ENCODE results near the gene HLA-DPB1.

The HLA-DPB1 gene

DNA sequence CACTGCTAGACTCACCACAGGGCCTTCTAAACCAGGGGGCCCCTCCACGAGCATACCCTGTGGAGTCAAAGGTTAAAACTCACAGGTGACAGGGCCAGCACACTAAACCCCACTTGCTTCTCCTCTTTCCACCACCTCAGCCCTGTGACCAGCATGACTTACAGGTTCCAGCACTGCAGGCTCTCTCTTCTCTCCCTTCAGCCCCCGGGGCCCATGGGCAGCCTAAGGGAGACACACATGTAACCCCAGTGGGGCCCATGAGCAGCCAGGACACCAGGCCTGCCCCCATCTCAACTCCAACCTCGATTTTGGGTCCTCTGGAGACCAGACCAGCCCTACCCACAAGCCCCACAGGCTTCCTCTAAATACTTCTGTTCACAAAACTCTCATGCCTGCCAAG, 28.0 kb downstream of the HLA-DPB1 start:
- DNase-seq (ENCODE audit: low read depth in 2 of 2) = no peak

DNA sequence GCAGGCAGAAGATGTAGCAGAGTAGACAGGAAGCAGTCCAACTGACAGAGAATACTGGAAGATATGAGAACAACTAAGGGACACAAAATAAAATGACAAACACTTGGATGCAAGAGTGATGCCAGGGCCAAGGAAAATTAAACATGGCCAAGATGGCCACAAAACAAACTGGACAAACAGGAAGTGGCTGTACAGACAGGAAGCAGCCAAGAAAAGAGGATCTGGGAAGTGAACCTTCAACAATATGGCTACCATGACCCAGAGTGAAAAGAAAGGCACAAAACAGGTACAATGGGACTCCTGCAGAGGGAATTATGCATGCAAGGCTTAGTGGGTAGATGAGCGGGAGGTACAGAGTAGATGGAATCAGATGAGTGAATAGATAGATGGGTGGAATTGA, 29.1 kb downstream of the HLA-DPB1 start:
- DNase-seq (ENCODE audit: low read depth in 2 of 2) = no peak

DNA sequence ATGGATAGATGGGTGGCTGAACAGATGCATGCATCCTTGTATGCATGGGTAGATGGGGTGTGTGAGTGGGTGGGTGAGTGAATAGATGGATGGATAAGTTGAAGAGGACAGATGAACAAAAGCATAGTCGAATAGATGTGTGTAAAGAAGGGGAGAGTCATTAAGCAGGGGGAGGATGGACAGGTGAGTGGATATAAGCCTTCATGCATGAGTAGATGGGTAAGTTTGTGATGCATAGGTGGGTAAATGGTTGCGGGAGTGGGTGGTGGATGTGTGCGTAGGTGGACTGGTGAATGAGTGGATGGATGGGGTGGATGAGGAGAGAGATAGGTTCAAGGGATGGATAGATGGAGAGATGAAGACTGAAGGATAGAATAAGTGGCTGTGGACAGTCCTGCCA, 29.6 kb downstream of the HLA-DPB1 start:
- no peak for DNase-seq (ENCODE audit: low read depth in 2 of 2)

DNA sequence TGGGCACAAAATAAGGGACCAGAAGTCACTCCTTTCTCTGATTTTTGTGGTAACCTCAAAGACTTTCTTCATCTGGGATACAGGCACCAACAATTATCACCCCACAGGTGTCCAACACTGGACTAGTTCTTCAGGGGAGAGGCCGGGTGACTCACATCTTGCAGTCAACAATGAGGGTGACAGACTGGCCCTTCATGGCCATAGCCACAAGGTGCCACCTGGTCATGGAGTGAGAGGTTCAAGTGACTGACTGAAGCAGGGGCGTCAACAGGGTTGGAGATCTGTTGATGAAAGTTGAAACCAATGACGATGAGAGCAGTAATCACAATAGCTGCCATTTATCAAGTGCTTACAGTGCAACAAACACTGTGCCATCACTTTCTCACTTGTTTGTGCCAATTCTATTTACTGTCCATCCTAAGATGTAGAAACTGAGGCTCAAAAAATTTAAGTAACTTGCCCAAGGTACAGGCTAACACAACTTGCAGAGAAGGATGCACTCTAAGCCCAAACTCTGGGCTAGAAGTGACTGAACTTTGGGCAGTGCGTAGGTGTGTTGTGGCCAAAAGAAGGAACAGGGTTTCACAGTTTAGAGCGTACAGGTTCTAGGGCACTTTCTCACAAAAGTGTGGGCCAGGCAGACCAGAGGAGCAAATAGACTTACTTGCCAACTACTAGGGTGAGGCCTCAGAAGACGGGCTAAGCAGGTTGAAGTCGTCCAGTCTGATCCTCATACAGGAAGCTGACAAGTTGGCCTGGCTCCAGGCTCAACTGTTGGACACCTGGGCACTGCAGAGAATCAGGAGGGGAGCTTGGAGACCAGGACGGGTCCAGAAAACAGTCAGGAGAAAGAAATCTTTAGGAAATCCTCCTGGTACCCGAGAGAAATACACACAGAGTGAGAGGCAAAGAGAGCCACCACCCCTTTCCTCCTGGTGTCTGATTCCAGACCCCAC, 30.4 kb downstream of the HLA-DPB1 start:
- DNase-seq (ENCODE audit: low read depth in 2 of 2) = no peak

DNA sequence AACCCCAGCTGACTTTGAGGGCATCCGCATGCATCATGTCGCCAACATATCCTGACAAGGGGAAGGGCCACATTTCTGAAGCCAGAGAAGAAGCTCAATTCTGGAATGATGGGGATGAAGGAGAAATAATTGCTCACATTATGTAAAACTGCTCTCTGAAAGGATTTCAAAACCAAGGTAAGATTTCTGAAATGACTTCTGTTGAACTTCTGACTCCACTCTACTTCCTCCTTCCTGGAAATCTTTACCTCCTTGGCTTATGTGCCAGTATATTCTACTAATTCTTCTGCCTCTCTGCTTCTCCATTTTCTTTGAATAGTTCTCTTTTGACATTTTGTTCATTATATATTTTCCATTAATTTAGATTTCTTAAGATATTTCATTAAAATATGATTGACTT, 31.9 kb downstream of the HLA-DPB1 start:
- no peak for DNase-seq (ENCODE audit: low read depth in 2 of 2)

DNA sequence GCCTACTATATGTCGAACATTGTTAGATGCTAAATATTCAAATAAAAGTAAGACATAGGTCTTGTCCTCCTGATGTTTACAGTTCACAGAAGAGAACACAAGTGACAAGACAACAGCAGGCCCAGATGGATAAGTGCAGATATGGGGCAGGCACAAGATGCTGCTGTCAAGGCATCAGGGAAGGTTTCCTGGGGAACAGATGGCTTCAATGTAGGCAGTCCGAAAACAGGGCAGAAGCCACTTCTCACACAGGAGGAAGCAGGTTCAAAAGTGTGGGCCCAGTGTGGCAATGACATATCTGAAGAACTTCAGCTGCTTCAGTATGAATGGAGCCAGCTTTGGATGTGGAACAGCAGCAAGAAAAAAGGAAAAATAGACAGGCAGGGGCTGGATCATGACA, 32.5 kb downstream of the HLA-DPB1 start:
- no peak for DNase-seq (ENCODE audit: low read depth in 2 of 2)

DNA sequence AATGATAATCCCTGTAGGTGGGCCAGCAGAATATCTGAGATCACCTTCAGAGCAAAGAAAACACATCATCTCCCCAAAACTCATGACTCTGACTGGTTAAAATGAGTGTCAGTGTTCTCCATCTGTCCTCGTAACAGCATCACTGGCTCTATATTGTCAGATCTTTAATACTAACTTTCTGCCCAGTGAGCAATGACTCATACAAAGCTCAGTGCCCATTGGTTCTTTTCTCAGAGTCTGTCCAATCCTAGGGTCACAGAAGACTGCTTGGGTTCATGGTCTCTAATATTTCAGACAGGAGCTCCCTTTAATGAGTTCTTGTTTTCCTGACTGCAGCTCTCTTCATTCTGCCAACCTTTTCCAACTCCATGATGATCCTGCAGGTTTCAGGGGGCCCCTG, 36.4 kb downstream of the HLA-DPB1 start:
- DNase-seq (ENCODE audit: low read depth in 2 of 2) = no peak

DNA sequence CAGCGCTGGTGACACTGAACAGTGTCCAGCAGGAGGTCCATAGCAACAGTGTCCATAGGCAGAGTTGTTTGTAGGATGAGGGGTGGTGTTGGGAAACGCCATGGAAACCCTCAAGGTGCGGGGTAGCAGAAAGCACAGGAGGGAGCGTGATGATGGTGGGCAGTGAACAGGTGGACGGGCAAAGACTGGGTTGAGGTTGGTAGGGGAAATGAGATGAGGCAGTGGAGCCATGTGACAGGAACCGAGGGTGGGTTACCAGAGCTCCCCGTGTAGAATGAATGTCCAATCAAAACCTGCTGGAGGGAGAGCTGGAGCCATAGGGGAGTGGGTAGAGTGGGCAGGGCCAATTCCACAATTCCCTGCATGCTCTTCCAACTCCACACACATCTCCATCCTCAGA, 38.0 kb downstream of the HLA-DPB1 start:
- DNase-seq (ENCODE audit: low read depth in 2 of 2) = no peak

DNA sequence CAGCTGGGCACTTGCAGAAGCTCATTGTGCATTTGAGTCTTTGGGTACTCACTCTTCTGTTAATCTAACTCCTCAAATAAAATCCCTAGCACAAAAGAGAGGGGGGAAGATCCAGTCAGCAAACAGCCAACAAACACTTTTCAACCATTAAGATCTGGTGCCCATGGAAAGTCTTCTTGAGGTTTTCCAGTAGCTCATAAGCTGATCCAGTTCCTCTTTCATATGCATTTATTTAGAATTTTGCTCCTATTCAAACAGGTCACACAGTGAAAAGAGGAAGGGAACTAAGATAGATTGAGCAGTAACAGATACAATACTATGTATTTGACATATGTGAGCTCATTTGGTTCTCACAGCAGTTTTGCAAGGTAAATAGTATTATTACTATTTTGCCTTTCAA, 38.6 kb downstream of the HLA-DPB1 start:
- DNase-seq (ENCODE audit: low read depth in 2 of 2) = no peak

DNA sequence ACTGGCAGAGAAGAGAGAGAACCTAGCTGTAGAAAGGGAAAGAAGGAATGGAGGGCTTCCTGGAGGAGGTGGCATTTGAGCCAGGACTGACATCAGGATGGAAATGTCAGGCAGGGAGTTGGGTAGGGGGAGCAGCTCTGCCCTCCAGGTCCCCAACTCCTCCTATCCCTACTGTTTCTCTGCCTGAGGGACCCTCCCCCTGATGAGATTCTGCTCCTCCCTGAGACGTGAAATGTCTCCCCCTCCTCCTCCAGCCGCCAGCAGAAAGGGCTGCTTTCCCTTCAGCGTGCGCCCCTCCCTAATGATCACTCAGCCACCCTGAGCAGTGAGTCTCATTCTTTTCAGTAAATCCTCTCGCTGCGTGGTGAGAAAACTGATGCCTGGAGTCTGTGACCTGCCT, 40.6 kb downstream of the HLA-DPB1 start:
- DNase-seq (ENCODE audit: low read depth in 2 of 2) = no peak

DNA sequence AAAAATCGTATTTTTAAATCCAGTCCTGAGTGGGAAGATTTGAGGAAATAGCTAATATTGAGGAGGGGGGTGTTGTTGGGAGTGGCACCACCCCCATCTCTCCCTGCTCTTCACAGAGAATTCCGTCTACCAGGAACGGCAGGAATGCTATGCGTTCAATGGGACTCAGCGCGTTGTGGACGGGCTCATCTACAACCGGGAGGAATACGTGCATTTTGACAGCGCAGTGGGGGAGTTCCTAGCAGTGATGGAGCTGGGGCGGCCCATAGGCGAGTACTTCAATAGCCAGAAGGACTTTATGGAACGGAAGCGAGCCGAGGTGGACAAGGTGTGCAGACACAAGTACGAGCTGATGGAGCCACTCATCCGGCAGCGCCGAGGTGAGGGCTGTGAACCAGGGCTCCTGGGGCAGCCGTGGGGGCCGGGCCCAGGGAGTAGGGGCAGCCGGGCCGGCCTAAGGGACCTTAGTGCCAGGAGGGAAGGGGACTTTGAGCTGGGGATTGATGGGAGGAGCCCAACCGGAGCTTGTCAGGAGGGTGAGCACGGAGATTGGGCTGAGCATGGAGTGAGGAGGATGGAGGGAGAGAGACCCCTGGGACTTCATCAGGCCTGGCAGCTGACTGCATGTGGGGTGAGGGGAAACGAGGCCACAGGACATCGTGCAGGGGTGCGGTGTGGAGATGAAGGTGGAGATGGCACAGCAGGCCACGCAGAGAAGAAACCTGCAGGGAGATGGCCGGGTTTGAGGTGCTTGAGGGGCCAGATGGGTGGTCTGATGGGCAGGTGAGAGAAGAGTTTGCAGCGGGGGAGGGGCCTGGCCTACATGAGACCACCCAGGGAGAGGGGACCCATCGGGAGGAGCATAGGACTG, 41.3 kb downstream of the HLA-DPB1 start:
- no peak for DNase-seq (ENCODE audit: low read depth in 2 of 2)

DNA sequence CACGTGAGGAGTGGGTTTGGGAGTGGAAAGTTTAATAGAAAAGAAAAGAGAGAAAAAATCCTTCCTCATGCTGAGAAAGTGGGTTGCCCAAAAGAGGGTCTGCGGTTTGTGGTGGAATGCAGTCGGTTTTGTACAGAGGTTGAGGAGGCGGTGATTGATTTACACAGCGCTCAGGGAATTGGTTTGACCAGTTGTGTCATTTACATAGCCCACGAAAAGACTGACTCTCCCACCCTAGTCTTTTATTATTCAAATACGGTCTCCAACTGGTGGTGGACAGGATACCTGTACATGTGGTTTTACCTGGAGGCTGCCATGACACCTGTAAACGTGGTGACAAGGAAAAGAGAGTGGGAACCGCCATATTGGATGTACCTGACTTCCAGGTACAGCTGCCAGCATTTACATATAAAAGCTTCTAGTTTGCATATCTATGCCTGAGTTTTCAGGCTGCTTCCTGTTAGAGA, 42.1 kb downstream of the HLA-DPB1 start:
- no peak for DNase-seq (ENCODE audit: low read depth in 2 of 2)

DNA sequence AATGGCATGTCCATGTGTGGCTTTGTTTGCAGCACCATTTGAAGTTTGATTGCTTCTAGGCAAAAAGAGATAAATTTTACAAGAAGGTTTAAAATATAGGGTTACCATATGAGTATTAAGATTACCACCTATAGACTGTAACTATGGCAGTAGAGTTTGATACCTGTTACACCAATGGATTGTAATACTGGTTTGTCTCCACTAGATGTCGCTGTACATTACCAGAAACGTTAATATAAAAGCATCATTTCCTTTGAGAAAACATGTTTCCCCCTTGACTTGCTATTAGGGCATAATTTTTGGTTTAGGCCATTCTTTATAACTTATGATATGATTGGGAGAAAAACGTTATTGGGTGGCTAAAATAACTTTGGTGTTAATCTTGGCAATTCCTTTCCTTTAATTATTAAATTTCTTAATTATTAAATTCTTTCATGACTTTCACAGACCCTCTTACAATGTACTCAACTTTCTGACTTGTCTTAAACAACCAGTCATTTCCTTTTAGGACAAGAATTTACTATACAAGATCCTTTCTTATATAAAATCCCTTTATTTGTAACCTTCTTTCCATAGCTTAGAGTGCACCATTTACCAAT, 42.8 kb downstream of the HLA-DPB1 start:
- DNase-seq (ENCODE audit: low read depth in 2 of 2) = peak in 1 of 2 donors; percentile 28

DNA sequence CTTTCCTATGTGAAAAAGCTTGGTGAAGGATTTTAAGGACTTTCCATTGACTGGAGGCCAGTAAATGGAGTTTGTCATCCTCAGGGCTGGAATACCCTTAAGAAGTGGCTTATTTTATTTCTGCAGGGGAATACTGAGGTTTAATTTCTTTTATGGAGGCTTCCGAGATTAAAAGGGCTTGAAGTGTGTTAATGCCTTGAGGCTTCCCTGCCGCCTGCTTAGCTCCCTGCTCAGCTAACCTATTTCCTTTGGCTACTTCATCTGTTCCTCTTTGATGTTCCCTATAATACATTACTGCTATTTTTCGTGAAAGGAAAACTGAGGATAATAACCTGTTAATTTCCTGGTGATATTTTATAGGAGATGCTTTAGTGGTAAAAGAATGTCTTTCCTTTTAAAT, 44.2 kb downstream of the HLA-DPB1 start:
- no peak for DNase-seq (ENCODE audit: low read depth in 2 of 2)

DNA sequence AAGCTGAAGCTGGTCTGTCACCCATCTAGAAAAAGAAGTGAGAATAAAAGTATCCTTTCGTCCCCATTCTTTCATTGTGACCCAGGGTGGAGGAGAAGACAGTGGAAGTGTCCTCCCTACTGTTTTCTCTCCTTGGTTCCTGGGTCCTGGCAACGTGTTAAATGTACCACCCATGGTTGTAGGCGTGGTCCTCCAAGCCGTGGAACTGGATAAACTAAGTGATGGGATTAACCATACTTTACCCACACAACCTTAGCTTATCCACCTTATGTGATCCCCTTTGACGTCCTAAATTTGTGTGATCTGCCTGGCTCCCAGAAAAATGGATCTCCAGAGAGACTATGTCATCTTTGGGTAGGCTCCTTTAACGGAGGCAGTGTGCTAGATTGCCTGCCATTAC, 47.4 kb downstream of the HLA-DPB1 start:
- DNase-seq (ENCODE audit: low read depth in 2 of 2) = no peak

DNA sequence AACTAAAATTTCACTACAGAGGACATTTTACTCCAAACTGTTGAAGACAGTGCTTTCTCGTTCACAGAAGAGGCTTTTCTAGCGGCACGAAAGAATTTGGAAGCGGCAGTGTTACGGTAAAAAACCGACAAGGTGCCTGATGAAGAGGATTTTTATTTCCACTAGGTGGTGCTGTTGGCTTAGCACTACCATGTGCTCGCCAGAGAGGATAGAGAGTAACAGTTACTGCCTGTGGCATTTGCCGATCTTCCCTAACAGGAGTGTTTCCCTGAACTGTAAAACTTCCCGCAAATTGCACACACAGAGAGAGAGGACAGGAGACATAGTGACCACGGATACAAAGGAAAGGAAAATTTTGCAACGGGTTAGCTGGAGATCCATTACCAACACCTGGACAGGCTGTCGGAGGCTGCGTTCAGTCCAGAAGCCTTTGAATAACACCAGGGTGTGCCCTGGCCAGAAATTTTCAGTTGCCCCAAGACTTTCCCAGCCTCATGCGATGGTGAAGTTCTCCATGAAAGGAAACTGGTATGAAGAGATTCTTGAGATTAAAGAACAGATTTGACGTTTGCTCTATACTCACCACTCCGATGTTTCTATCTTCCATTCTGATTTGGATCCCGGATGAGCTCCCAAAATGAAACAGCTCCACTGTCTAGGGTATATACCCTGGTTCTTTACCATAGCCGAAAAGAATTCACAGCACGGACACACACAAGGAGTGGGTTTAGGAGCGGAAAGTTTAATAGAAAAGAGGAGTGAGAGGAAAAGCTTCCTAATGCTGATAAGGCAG, 48.1 kb downstream of the HLA-DPB1 start:
- DNase-seq (ENCODE audit: low read depth in 2 of 2) = no peak

DNA sequence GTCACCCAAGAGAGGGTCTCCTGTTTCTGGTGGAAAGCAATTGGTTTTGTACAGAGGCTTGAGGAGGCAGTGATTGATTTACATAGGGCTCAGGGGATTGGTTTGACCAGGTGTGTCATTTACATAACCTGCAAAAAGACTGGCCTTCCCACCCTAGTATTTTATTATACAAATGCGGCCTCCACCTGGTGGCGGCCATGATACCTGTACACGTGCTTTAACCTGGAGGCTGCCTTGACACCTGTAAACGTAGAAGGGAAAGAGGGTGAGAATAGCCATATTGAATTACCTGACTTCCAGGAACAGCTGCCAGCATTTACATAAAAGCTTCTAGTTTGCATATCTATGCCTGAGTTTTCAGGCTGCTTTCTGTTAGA, 48.7 kb downstream of the HLA-DPB1 start:
- no peak for DNase-seq (ENCODE audit: low read depth in 2 of 2)

DNA sequence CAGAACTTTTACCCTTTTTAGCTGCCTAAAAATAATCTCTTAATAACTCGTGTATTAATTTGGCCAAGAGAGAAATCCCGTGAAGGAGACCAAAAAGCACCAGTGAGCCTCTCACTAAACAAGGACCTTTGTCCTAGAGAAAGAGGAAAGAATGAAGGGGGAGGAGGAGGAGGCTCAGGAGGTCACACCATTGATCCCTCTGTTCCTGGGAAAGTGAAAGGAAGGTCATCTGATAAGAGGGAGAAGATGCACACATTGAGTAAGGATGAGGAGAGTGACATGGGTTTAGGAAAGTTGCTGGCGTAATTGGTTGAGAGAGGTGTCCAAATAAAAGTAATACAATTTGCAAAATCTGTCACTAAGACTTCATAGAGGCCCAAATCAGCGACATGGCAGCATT, 49.2 kb downstream of the HLA-DPB1 start:
- no peak for DNase-seq (ENCODE audit: low read depth in 2 of 2)

DNA sequence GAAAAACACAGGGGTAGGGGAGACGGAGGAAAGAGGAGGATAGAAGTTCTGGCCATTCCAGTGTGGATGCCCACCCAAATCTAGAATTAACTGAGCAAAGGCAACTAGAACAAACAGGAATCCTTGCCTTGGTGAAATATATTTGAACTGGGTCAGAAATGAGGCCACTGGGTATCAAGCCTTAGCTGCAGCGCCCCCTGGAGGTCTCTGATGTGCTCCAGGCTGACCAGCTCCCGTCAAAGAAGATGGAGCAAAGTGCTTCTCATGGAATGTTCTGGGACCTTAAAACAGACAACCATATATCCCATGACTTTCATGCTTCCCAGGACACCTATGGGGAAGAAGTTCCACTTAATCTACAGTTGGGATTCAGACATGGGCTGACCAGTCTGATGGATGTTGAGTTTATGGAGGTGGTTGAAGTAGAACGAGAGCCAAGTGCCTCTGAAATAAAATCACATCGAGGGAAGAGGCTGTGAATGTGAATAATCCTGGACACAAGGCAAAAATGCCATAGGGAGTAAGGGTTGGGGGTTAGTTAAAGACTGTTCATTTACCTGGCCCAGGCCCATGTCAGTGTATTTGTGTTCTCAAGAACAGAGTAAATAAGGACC, 50.4 kb downstream of the HLA-DPB1 start:
- peak; percentile 38 to 65 for DNase-seq (ENCODE audit: low read depth in 2 of 2)

DNA sequence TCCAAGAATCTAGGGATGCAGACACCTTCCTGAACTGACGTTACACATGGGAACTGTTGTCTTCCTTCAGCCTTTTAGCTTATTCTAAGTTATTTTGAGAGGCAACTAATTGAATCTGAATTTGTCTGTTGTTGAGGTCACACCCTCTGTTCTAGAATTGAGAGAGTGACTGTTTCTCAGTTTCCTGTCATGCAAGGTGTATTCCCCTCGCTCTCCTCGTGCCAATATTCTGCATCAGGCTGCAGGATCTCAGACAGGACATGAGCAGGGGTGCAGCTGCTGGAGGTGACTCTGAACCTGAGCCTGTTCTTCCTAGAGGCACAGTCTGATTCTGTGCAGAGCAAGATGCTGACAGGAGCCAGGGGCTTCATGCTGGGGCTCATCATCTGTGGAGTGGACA, 52.5 kb downstream of the HLA-DPB1 start:
- no peak for DNase-seq (ENCODE audit: low read depth in 2 of 2)

DNA sequence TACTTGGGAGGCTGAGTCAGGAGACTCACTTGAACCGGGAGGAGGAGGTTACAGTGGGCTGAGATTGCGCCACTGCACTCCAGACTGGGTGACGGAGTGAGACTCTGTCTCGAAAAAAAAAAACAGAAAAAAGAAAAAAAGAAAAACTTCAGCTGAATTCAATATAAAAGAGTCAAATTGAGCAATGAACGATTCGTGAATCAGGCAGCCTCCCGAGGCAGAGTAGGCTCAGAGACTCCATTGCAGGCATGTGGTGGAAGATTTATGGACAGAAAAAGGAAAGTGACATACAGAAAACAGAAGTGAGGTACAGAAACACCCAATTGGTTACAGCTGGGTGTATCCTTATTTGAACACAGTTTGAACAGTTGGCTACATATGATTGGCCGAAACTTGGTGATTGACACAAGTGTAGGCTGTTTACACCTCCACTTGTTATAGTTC, 56.3 kb downstream of the HLA-DPB1 start:
- no peak for DNase-seq (ENCODE audit: low read depth in 2 of 2)
